Measurements from ENCODE around the gene RFC3.

DNA sequence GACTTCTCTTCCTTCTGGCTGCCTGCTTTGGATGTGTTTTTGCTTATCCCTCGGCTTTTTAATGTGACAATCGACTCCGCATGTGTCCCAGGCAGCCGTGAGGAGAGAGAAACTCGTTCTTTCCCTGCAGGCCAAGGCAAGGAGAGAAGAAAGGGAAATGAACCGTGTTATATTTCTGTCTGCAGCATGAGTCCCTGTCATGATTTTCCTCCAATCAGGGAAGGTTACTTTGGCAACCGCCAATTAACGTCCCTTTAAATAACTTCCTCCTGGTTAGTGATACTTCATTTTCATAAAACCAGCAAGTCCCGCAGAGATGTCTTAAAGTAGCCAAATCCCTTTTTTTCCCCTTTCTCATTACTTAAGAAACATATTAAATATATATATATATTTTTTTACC, 42.6 kb downstream of the RFC3 start:
- TF ChIP-seq EZH2 (IDR thresholded peaks at IDR 0.05), result no peak
- TF ChIP-seq, protein P1, sequence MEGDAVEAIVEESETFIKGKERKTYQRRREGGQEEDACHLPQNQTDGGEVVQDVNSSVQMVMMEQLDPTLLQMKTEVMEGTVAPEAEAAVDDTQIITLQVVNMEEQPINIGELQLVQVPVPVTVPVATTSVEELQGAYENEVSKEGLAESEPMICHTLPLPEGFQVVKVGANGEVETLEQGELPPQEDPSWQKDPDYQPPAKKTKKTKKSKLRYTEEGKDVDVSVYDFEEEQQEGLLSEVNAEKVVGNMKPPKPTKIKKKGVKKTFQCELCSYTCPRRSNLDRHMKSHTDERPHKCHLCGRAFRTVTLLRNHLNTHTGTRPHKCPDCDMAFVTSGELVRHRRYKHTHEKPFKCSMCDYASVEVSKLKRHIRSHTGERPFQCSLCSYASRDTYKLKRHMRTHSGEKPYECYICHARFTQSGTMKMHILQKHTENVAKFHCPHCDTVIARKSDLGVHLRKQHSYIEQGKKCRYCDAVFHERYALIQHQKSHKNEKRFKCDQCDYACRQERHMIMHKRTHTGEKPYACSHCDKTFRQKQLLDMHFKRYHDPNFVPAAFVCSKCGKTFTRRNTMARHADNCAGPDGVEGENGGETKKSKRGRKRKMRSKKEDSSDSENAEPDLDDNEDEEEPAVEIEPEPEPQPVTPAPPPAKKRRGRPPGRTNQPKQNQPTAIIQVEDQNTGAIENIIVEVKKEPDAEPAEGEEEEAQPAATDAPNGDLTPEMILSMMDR (IDR thresholded peaks at IDR 0.05), result no peak
- TF ChIP-seq EZH2phosphoT487 (IDR thresholded peaks at IDR 0.05), result no peak

Measured in neural progenitor cell (in vitro differentiated cells).